ENCODE measurements around the gene LOC128125822.

DNA sequence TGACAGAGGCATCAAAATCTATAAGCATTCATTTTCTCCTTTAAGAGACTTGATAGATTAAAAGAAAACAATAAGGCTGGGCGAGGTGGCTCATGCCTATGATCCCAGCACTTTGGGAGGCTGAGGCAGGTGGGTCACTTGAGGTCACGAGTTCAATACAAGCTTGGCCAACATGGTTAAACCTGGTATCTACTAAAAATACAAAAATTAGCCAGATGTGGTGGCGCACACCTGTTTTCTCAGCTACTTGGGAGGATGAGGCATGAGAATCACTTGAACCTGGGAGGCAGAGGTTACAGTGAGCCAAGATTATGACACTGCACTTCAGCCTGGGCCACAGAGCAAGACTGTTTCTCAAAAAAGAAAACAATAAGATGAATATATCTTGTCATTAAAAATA lies 39.3 kb upstream of the LOC128125822 start:
- TF ChIP-seq CTCF (IDR thresholded peaks at IDR 0.05; ENCODE audit: low read depth, low read length) (no peak), EZH2phosphoT487 (IDR thresholded peaks at IDR 0.05; ENCODE audit: low read depth) (no peak)
